Muscle layer of duodenum (tissue), 2 donors: ENCODE results near the gene GPR26.

Source experiments
- H3K27ac ChIP-seq: one replicate; pipeline ENCODE4 v1.7.0; 2013; ENCODE audit warnings: mild to moderate bottlenecking, low read length
- H3K27me3 ChIP-seq: one replicate; pipeline ENCODE4 v1.7.0; 2013; ENCODE audit warnings: low read depth, mild to moderate bottlenecking, control low read depth, low read length
- H3K36me3 ChIP-seq, 2 donors: one replicate each; pipeline ENCODE4 v1.7.0; 2013; ENCODE audit warnings: low read length in 2 of 2, control low read depth in 1 of 2, mild to moderate bottlenecking in 1 of 2; ENCODE audit not compliant: insufficient read depth in 2 of 2, control insufficient read depth in 1 of 2
- H3K4me1 ChIP-seq, 2 donors: one replicate each; pipeline ENCODE4 v1.7.0; 2013; ENCODE audit warnings: low read length in 2 of 2, mild to moderate bottlenecking in 2 of 2, control low read depth in 1 of 2, moderate library complexity in 1 of 2; ENCODE audit not compliant: insufficient read depth in 2 of 2, control insufficient read depth in 1 of 2
- H3K4me3 ChIP-seq, 2 donors: one replicate each; pipeline ENCODE4 v1.7.0; 2013; ENCODE audit warnings: low read length in 2 of 2, low read depth in 1 of 2, mild to moderate bottlenecking in 1 of 2
- H3K9me3 ChIP-seq, 2 donors: one replicate each; pipeline ENCODE4 v1.7.0; 2013; ENCODE audit warnings: low read length in 2 of 2, control low read depth in 1 of 2, mild to moderate bottlenecking in 1 of 2; ENCODE audit not compliant: control insufficient read depth in 1 of 2
- donor health status: healthy.

The GPR26 gene

DNA sequence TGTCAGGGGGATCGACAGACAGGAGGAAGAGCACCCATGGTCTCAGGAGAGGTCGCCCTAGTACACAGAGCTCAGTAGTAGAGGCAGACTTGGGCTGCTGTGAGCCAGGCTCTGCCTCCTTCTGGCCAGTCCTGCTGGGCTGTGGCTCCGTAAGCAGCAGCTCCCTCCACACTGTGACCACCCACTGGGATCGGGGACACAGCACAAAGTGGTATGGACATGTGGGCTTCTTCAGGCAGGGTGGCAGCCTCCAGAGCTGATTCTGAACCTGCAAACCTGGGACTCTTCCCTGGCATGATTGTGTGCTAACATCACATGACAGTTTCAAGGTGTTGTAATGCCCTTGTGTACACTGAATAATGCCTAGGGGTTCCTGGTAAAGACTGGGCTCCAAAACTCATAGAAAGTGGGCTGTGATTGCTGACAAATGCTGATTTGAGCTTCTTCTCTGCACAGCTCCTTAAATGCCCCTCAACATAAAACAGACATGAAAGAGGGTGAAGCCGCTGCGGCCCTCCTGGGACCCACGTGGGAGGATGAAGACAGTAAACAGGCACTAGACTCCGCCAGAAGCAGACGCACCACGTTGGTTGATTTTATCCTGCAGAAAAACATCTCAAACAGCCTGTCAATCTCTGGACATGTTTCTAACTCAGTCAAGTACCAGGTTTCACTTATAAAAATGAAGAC lies 76.7 kb downstream of the GPR26 start:
- Histone ChIP-seq H3K27ac (no peak overlapping the region), H3K27me3 (no peaks in the 10 kb centered on the region), H3K4me1 (peaks cover 0 to 27% of the 10 kb centered on the region in 2 donors), H3K9me3 (no peaks in the 10 kb centered on the region), H3K4me3 (no peak overlapping the region), H3K36me3 (no peaks in the 10 kb centered on the region)

DNA sequence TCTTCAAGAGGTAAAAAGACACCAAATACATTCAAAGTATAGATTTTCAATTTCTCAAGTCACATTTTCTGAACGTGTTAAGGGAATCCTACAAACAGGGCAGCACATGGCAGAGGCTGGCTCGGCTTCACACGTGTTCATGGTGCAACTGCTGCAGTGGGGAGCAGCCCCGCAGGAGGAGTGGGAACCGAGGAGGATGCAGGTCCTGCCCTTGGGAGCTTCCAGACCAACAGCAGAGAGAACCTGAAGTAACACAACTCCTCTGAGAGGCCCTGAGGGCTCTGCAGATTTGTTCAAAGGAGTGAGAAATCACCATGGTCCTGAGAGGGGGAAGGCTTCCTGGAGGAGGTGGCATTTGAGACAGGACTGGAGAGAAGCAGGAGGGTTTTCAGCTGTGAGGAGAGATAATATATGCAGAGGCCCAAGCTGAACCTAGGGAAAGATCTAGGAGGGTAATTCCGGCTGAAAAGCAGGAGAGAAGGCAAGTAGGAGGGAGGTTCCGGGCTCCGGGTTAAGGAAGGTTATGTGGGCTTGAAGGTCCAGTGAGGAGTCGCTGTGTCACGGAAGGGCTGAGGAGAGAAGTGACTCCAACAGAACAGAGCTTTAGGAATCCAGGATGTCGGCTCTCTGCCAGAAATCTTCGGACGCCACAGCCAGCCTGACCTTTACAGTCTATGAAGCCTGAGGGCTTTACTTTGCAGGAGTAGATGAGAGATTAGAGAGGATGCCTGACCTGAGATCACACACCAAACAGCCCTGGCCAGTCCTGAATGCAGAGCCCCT lies 77.5 kb downstream of the GPR26 start:
- H3K27ac ChIP-seq, result no peak overlapping the region
- H3K9me3 ChIP-seq, result no peaks in the 10 kb centered on the region
- H3K4me1 ChIP-seq, result peaks cover 0 to 27% of the 10 kb centered on the region in 2 donors

GRCh38 chr10:123744224-123744536 lies 78.0 kb downstream of the GPR26 start:
- peaks cover 0 to 27% of the 10 kb centered on the region in 2 donors for H3K4me1 ChIP-seq

More for the DNA sequence above, 77.5 kb downstream of the GPR26 start:
- Histone ChIP-seq H3K36me3 (peaks cover 0 to 5% of the 10 kb centered on the region in 2 donors), H3K27me3 (no peaks in the 10 kb centered on the region), H3K4me3 (no peak overlapping the region)

More at GRCh38 chr10:123744224-123744536, 78.0 kb downstream of the GPR26 start:
- Histone ChIP-seq H3K27me3 (no peaks in the 10 kb centered on the region), H3K36me3 (peaks cover 0 to 8% of the 10 kb centered on the region in 2 donors), H3K4me3 (no peak overlapping the region), H3K9me3 (no peaks in the 10 kb centered on the region), H3K27ac (no peak overlapping the region)
